Kidney (tissue), 22 donors: Measurements from ENCODE around the gene YWHAE. TPM values are rescaled to one million over a fixed set of nuclear protein-coding genes. Genes with fewer than 3 reads are reported as not detected.

Experiments used
- DNase-seq, 5 donors: peaks; one replicate each; pipeline ENCODE4 v3.0.0-alpha.2; 2013 to 2020
- FAIRE-seq: peaks from 2 replicates; lab custom pipeline; 2012; peaks lifted over from hg19 to GRCh38; lab: Jason Lieb, UNC
- H3K27ac ChIP-seq, 2 donors: one replicate each; pipeline ENCODE4 v1.7.0; 2013; ENCODE audit warnings: low read depth in 2 of 2, low read length in 2 of 2, inconsistent platforms in 1 of 2
- H3K27me3 ChIP-seq: one replicate; pipeline ENCODE4 v1.7.1; 2013; ENCODE audit warnings: low read length, inconsistent platforms; ENCODE audit not compliant: control insufficient read depth, insufficient read depth
- H3K36me3 ChIP-seq, 3 donors: one replicate each; pipeline versions ENCODE4 v1.7.0 to v1.7.1; 2013; ENCODE audit warnings: low read length in 3 of 3, control low read depth in 1 of 3, inconsistent platforms in 1 of 3; ENCODE audit not compliant: insufficient read depth in 3 of 3, control insufficient read depth in 2 of 3
- H3K4me1 ChIP-seq, 3 donors: one replicate each; pipeline versions ENCODE4 v1.7.0 to v1.7.1; 2013; ENCODE audit warnings: low read length in 3 of 3, inconsistent platforms in 1 of 3, low read depth in 1 of 3; ENCODE audit not compliant: control insufficient read depth in 2 of 3, insufficient read depth in 2 of 3
- H3K4me3 ChIP-seq, 3 donors: one replicate each; pipeline versions ENCODE4 v1.7.0 to v1.8.1; 2013; ENCODE audit warnings: low read length in 3 of 3, control low read depth in 1 of 3, inconsistent platforms in 1 of 3
- H3K9ac ChIP-seq, 3 donors: one replicate each; pipeline versions ENCODE4 v1.7.0 to v1.7.1; 2013; ENCODE audit warnings: low read length in 3 of 3, control low read depth in 1 of 3, inconsistent platforms in 1 of 3
- H3K9me3 ChIP-seq, 3 donors: one replicate each; pipeline versions ENCODE4 v1.7.0 to v1.7.1; 2013; ENCODE audit warnings: low read length in 3 of 3, control low read depth in 1 of 3, inconsistent platforms in 1 of 3; ENCODE audit not compliant: control insufficient read depth in 2 of 3, insufficient read depth in 1 of 3
- intact Hi-C: fragments of 100-400 bp; cut with DNase I; formaldehyde crosslinking; loops from one replicate; pipeline ENCODE4 v1.11.1; 2022
- long read RNA-seq, 10 donors: library from polyadenylated mRNA in 1 of 10; unstranded in 1 of 10; transcript quantifications; one replicate each; pipeline ENCODE4 v2.0.0 and lab custom pipeline, GENCODE V29; 2021 to 2026
- polyA plus RNA-seq: library from polyadenylated mRNA; stranded (reverse); fragments of 350-450 nt; fragmentation: Illumina TruSeq; extraction: RNeasy Lipid Tissue Mini Kit (QIAGEN cat#74804); gene quantifications from one replicate; pipeline ENCODE4 v1.2.3, GENCODE V29; 2014; ENCODE audit warnings: low read depth, low replicate concordance; ENCODE audit not compliant: insufficient read depth
- total RNA-seq: library from RNA; stranded (reverse); fragmentation: NEBNext Ultra II Directional; extraction: Animal tissue kit (Norgen Biotek cat#: 25700); gene quantifications from one replicate; pipeline ENCODE4 v1.2.1, GENCODE V29; 2021
- TF ChIP-seq, protein P1 (sequence below): IDR thresholded peaks from 3 replicates; pipeline ENCODE4 v1.5.1; 2012; ENCODE audit warnings: mild to moderate bottlenecking, moderate library complexity, borderline replicate concordance; ENCODE audit not compliant: insufficient read depth; ENCODE audit errors: extremely low read depth
- donor health status: control.
- donor health status: control.
- donor health status: control.
- donor health status: control.
- donor health status: control.
- donor health status: DM: yes; HTN: yes; CAD: no.
- donor health status: Normal renal cell carcinoma (clear cell type).

YWHAE gene
- total RNA-seq (495 TPM), polyA plus RNA-seq (591 TPM)
- long read RNA-seq, donor 1, transcript YWHAE-201 (6 exons, 2,211 nt) = major isoform, 141 of 294 reads
- long read RNA-seq, donor 1, transcript YWHAE-205 (2 exons, 465 nt) = minor isoform, 67 of 294 reads
- long read RNA-seq, donor 1, transcript YWHAE-208 (7 exons, 1,818 nt) = minor isoform, 7 of 294 reads
- long read RNA-seq, donor 1, transcript YWHAE-204 (3 exons, 691 nt) = minor isoform, 8 of 294 reads
- long read RNA-seq, donor 1, partial matches to known transcripts = 64 of 294 reads
- long read RNA-seq, donor 1, other reads (novel, unspliced or antisense) = 0 of 294 reads
- long read RNA-seq, donor 2, transcript YWHAE-204 (3 exons, 691 nt) = minor isoform, 11 of 292 reads
- long read RNA-seq, donor 2, transcript YWHAE-208 (7 exons, 1,818 nt) = minor isoform, 7 of 292 reads
- long read RNA-seq, donor 2, transcript YWHAE-201 (6 exons, 2,211 nt) = major isoform, 199 of 292 reads
- long read RNA-seq, donor 2, transcript YWHAE-205 (2 exons, 465 nt) = minor isoform, 47 of 292 reads
- long read RNA-seq, donor 2, partial matches to known transcripts = 22 of 292 reads
- long read RNA-seq, donor 2, other reads (novel, unspliced or antisense) = 5 of 292 reads
- long read RNA-seq, donor 3, transcript YWHAE-208 (7 exons, 1,818 nt) = minor isoform, 12 of 428 reads
- long read RNA-seq, donor 3, transcript YWHAE-204 (3 exons, 691 nt) = minor isoform, 19 of 428 reads
- long read RNA-seq, donor 3, transcript YWHAE-201 (6 exons, 2,211 nt) = major isoform, 222 of 428 reads
- long read RNA-seq, donor 3, transcript YWHAE-205 (2 exons, 465 nt) = minor isoform, 120 of 428 reads
- long read RNA-seq, donor 3, partial matches to known transcripts = 49 of 428 reads
- long read RNA-seq, donor 3, other reads (novel, unspliced or antisense) = 0 of 428 reads
- long read RNA-seq, donor 4, transcript YWHAE-208 (7 exons, 1,818 nt) = minor isoform, 7 of 260 reads
- long read RNA-seq, donor 4, transcript YWHAE-204 (3 exons, 691 nt) = minor isoform, 11 of 260 reads
- long read RNA-seq, donor 4, transcript YWHAE-201 (6 exons, 2,211 nt) = major isoform, 143 of 260 reads
- long read RNA-seq, donor 4, transcript YWHAE-205 (2 exons, 465 nt) = minor isoform, 20 of 260 reads
- long read RNA-seq, donor 4, partial matches to known transcripts = 79 of 260 reads
- long read RNA-seq, donor 4, other reads (novel, unspliced or antisense) = 0 of 260 reads
- long read RNA-seq, donor 5, transcript YWHAE-201 (6 exons, 2,211 nt) = major isoform, 17 of 32 reads
- long read RNA-seq, donor 5, transcript YWHAE-205 (2 exons, 465 nt) = minor isoform, 6 of 32 reads
- long read RNA-seq, donor 5, partial matches to known transcripts = 7 of 32 reads
- long read RNA-seq, donor 5, other reads (novel, unspliced or antisense) = 0 of 32 reads
- long read RNA-seq, donor 6, transcript YWHAE-208 (7 exons, 1,818 nt) = minor isoform, 12 of 717 reads
- long read RNA-seq, donor 6, transcript YWHAE-201 (6 exons, 2,211 nt) = major isoform, 342 of 717 reads
- long read RNA-seq, donor 6, transcript YWHAE-204 (3 exons, 691 nt) = minor isoform, 24 of 717 reads
- long read RNA-seq, donor 6, transcript YWHAE-205 (2 exons, 465 nt) = minor isoform, 125 of 717 reads
- long read RNA-seq, donor 6, partial matches to known transcripts = 209 of 717 reads
- long read RNA-seq, donor 6, other reads (novel, unspliced or antisense) = 0 of 717 reads
- long read RNA-seq, donor 7, transcript YWHAE-201 (6 exons, 2,211 nt) = major isoform, 203 of 259 reads
- long read RNA-seq, donor 7, transcript YWHAE-208 (7 exons, 1,818 nt) = minor isoform, 25 of 259 reads
- long read RNA-seq, donor 7, transcript YWHAE-205 (2 exons, 465 nt) = minor isoform, 5 of 259 reads
- long read RNA-seq, donor 7, partial matches to known transcripts = 4 of 259 reads
- long read RNA-seq, donor 7, other reads (novel, unspliced or antisense) = 22 of 259 reads
- long read RNA-seq, donor 8, transcript YWHAE-208 (7 exons, 1,818 nt) = minor isoform, 8 of 345 reads
- long read RNA-seq, donor 8, transcript YWHAE-204 (3 exons, 691 nt) = minor isoform, 12 of 345 reads
- long read RNA-seq, donor 8, transcript YWHAE-205 (2 exons, 465 nt) = minor isoform, 56 of 345 reads
- long read RNA-seq, donor 8, transcript YWHAE-201 (6 exons, 2,211 nt) = major isoform, 145 of 345 reads
- long read RNA-seq, donor 8, partial matches to known transcripts = 120 of 345 reads
- long read RNA-seq, donor 8, other reads (novel, unspliced or antisense) = 0 of 345 reads
- long read RNA-seq, donor 9, transcript YWHAE-201 (6 exons, 2,211 nt) = major isoform, 66 of 225 reads
- long read RNA-seq, donor 9, transcript YWHAE-204 (3 exons, 691 nt) = minor isoform, 8 of 225 reads
- long read RNA-seq, donor 9, transcript YWHAE-205 (2 exons, 465 nt) = minor isoform, 61 of 225 reads
- long read RNA-seq, donor 9, partial matches to known transcripts = 84 of 225 reads
- long read RNA-seq, donor 9, other reads (novel, unspliced or antisense) = 0 of 225 reads
- long read RNA-seq, donor 10, transcript YWHAE-204 (3 exons, 691 nt) = minor isoform, 13 of 333 reads
- long read RNA-seq, donor 10, transcript YWHAE-208 (7 exons, 1,818 nt) = minor isoform, 7 of 333 reads
- long read RNA-seq, donor 10, transcript YWHAE-205 (2 exons, 465 nt) = minor isoform, 101 of 333 reads
- long read RNA-seq, donor 10, transcript YWHAE-201 (6 exons, 2,211 nt) = major isoform, 131 of 333 reads
- long read RNA-seq, donor 10, partial matches to known transcripts = 74 of 333 reads
- long read RNA-seq, donor 10, other reads (novel, unspliced or antisense) = 5 of 333 reads

DNA sequence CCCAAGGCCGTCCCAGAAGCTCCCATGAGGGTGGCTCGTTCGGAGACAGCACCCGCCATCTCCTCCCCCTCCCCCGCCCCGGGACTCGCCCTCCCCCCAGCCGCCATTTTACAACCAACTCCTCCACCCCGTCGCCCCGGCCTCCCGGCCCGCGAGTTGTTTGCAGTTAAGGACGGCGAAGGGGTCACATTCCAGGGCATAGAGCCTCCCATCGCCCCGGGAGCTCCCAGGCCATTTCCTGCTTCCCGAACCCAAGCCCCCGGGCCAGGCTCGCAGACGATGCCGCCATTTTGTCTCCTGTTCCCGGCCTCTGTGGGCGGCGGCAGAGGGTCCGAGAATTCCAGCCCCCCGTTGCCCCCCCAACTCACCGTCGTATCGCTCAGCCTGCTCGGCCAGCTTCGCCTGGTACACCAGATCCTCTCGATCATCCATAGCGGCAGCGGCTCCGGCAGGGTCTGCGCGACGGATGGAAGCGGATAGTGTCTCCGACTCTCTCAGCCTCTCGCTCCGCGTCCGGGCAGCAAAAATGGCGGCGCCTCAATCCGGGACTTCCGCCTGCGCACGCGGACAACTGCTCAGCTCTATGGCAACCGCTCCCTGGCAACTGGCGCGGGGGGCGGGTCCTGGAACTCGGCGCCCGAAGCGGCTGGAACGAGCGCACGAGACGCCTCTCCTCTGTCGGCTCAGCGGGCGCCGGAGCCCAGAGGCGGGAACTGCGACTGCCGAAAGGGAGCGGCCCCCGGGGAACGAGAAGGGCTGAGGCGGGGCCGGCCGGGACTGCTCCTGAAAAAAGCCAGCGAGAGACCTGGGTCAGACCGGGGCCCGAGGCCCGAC lies at the start of gene YWHAE:
TSS of gene YWHAE (minus strand) at position 544 of the 834 bp plus-strand sequence. CDS start at position 432, 112 bp downstream.
- no peaks in the 10 kb centered on the region for H3K36me3 ChIP-seq
- H3K9me3 ChIP-seq = no peaks in the 10 kb centered on the region
- peak within 1 kb of the TSS; percentile 90 to 98 (median 90) for H3K4me3 ChIP-seq
- peaks cover 0 to 16% (median 8%) of the 10 kb centered on the region in 3 donors for H3K4me1 ChIP-seq
- no peak for FAIRE-seq
- DNase-seq = peak; percentile 97 to 99 (median 98)
- peak within 1 kb of the TSS; percentile 83 to 98 (median 89) for H3K9ac ChIP-seq
- TF ChIP-seq, protein P1, sequence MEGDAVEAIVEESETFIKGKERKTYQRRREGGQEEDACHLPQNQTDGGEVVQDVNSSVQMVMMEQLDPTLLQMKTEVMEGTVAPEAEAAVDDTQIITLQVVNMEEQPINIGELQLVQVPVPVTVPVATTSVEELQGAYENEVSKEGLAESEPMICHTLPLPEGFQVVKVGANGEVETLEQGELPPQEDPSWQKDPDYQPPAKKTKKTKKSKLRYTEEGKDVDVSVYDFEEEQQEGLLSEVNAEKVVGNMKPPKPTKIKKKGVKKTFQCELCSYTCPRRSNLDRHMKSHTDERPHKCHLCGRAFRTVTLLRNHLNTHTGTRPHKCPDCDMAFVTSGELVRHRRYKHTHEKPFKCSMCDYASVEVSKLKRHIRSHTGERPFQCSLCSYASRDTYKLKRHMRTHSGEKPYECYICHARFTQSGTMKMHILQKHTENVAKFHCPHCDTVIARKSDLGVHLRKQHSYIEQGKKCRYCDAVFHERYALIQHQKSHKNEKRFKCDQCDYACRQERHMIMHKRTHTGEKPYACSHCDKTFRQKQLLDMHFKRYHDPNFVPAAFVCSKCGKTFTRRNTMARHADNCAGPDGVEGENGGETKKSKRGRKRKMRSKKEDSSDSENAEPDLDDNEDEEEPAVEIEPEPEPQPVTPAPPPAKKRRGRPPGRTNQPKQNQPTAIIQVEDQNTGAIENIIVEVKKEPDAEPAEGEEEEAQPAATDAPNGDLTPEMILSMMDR = no peak
- H3K27ac ChIP-seq = peak within 1 kb of the TSS; percentile 89 to 99
- H3K27me3 ChIP-seq = no peaks in the 10 kb centered on the region
- intact Hi-C loops = no loop called here

DNA sequence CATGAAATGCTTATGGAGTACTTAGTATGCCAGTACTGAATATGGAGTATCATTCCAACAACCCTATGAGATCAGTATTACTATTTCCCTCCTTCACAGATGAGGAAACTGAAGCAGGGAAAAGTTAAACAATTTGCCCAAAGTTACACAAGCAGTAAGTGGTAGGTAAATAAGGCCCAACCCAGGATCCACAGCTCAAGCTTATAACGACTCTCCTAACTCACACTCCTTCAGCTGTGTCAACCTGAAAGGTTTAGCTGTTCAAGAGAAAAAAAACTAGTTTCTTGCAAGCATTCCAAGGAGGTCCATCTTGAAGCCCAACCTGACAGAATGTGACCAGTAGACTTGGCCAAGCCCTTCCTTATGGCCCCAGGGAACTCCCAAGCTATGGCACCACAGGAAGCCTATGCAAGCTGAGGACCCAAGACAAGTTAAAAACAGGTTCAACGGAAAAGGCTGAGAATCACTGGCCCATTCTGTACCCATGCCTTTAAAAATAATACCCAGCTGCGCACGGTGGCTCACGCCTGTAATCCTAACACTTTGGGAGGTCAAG lies 49.5 kb upstream of the YWHAE start:
- no peak for DNase-seq
- no peak overlapping the region for H3K27ac ChIP-seq

More for the DNA sequence above, 49.5 kb upstream of the YWHAE start:
- Histone ChIP-seq H3K36me3 (no peaks in the 10 kb centered on the region), H3K4me1 (peaks cover under 1 to 8% (median 6%) of the 10 kb centered on the region in 3 donors), H3K27me3 (no peaks in the 10 kb centered on the region), H3K9ac (no peak overlapping the region), H3K4me3 (no peak overlapping the region), H3K9me3 (no peaks in the 10 kb centered on the region)
- TF ChIP-seq, protein P1 = no peak
- intact Hi-C loops = no loop called here
- FAIRE-seq = no peak
